HG03135 (cell line): ENCODE results near the gene MCHR1.

ENCODE experiments used
- ATAC-seq: cut with Tn5 transposase; IDR thresholded peaks from one replicate; pipeline ENCODE4 v1.9.1; 2021; ENCODE audit warnings: mild to moderate bottlenecking, moderate library complexity; ENCODE audit not compliant: unreplicated experiment

Gene MCHR1

GRCh38 chr22:40723396-40723933, 44.2 kb downstream of the MCHR1 start:
- ATAC-seq: no peak

- no peak for ATAC-seq
Measured at GRCh38 chr22:40726514-40726913, 47.2 kb downstream of the MCHR1 start.

DNA sequence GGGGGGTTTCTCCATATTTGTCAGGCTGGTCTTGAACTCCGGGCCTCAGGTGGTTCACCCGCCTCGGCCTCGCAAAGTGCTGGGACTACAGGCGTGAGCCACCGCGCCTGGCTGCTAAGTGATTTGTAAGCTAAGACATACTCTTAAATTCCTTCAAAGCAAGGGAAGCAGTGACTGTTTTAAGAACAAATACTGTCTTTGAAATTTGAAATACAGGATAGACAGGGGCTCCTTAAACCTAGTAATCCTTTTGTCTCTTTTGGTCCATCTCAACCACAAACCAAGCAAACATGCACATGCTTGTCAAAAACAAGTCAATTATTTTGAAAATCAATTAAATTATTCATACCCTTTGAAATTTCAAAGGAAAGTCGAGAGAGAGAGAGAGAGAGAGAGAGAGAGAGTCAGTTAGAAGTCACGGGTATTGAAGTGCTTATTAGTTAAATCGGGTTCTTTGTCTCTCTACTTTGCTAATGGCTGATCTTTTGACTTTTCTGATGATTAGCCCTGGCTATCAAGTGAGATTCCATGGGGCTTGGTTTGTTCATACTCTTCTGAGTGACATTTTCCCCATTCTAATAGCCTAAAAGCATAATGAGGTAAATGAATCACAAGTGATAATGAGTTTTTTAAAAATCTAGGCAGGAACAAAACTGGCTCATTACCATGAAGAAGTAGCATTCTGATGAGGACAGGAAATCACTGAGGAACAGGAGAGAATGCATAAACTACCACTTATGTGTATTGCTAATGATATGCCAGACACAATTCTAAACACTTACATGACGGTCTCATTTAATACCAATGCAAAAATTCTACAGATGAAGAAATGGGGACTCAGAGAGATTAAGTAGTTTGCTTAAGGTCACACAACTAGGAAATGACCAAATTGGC, 48.0 kb downstream of the MCHR1 start:
- no peak for ATAC-seq

DNA sequence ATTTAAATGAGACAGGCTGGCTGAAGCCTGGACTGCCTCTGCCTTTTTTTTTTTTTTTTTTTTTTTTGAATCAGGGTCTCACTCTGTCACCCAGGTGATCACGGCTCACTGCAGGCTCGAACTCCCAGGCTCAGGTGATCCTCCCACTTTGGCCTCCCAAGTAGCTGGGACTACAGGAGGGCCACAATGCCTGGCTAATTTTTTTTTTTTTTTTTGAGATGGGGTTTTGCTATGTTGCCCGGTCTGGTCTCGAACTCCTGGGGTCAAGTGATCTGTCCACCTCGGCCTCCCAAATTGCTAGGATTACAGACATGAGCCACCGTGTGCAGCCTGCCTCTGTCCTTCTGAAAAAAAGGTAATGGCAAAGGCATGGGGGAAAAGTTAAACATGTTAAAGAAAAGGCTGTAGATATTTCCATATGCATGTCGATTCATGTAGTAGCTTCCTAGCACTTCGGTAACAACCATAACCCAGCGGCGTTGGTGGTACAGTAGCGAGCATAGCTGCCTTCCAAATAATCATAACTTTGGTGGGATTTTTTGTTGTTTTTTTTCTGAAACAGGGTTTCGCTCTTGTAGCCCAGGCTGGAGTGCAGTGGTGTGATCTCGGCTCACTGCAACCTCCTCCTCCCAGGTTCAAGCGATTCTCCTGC, 48.8 kb downstream of the MCHR1 start:
- ATAC-seq: no peak

DNA sequence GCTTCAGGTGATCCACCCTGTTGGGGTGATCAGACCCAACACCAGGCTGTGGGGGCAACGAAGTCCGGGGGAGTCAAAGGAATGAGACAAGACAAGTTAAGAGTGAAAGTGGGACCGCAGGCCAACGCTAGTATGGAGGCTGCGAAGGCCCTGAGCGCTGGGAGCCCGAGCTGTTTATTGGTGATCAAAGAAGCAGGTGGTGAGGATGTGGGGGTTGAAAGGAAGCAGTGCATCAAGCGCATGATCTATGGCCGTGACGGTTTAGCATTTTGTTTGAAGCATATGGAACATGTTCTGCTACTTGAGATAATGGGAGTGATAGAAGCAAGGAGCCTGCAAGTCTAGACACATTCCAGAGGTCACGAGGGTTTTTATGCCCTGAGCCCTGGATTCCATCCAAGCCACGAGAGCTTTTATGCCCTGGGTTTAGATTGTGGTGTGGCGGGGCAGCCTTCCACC, 49.5 kb downstream of the MCHR1 start:
- ATAC-seq: no peak

DNA sequence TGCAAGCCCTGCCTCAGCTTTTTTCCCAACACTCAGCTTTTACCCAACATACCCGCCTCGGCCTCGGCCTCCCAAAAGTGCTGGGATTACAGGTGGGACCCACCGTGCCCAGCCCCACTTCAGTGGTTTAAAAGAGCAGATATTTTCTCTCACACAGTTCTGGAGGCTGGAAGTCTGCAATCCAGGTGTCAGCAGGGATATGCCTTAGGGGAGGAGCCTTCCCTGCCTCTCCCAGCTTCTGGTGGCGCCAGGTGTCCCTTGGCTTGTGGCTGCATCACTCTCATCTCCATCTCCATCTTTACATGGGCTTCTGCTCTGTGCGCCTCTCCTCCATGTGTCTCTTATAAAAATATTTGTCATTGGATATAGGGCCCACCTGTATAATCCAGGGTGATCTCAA, 50.0 kb downstream of the MCHR1 start:
- no peak for ATAC-seq
